T-helper 2 cell treated with Interferon-gamma antibody and Interleukin-4, amounts not matched to agents 100 ng/mL and 5 ng/mL, for 36 hours (primary cell): ENCODE data around the gene TP53BP1. TPM values are rescaled to one million over a fixed set of nuclear protein-coding genes. Genes with fewer than 3 reads are reported as not detected.

Experiments
- intact Hi-C: fragments of 100-400 bp; cut with micrococcal nuclease; formaldehyde crosslinking; loops from one replicate; pipeline ENCODE4 v1.15.1; 2023
- total RNA-seq: library from RNA; stranded (reverse); gene quantifications from 2 replicates; pipeline ENCODE4 v1.2.3, GENCODE V29; 2022

The TP53BP1 gene
- total RNA-seq, 1 donor from 2014 or later: 42.7 TPM

- intact Hi-C loops: no loop called here
Measured at GRCh38 chr15:43521419-43521818, 28.5 kb upstream of the TP53BP1 start.

GRCh38 chr15:43520138-43520537, 27.2 kb upstream of the TP53BP1 start:
- intact Hi-C loops: no loop called here

- intact Hi-C loops: loop anchor here (10.0 kb wide), 1 partner anchor 594 kb away; the partner anchor contains the start of gene TTBK2
Measured at GRCh38 chr15:43519196-43519595, 26.2 kb upstream of the TP53BP1 start.

GRCh38 chr15:43518197-43518761, 25.3 kb upstream of the TP53BP1 start:
- intact Hi-C loops: loop anchor here (10.0 kb wide), 1 partner anchor 593 kb away; the partner anchor contains the start of gene TTBK2

- intact Hi-C loops: loop anchor here (10.0 kb wide), 1 partner anchor 593 kb away; the partner anchor contains the start of gene TTBK2
Measured at GRCh38 chr15:43517354-43518196, 24.6 kb upstream of the TP53BP1 start, which contains the start of gene MAP1A. Gene MAP1A, plus strand, starts transcription at chr15:43517608. Its CDS starts 3,866 bp downstream, at chr15:43521474.

GRCh38 chr15:43516801-43517353, 23.9 kb upstream of the TP53BP1 start:
- intact Hi-C loops: loop anchor here (10.0 kb wide), 1 partner anchor 592 kb away; the partner anchor contains the start of gene TTBK2

- intact Hi-C loops: loop anchor here (10.0 kb wide), 1 partner anchor 591 kb away; the partner anchor contains the start of gene TTBK2
Measured at GRCh38 chr15:43516185-43516584, 23.2 kb upstream of the TP53BP1 start.

- intact Hi-C loops: loop anchor here (10.0 kb wide), 1 partner anchor 591 kb away; the partner anchor contains the start of gene TTBK2
Measured at GRCh38 chr15:43515741-43516140, 22.8 kb upstream of the TP53BP1 start.

- intact Hi-C loops: loop anchor here (5.0 to 10.0 kb wide), 2 partner anchors 278 to 590 kb away; partner anchors contain the start of genes SERF2 and TTBK2
Measured at GRCh38 chr15:43514241-43515057, 21.5 kb upstream of the TP53BP1 start.

- intact Hi-C loops: loop anchor here (5.0 to 10.0 kb wide), 2 partner anchors 279 to 589 kb away; partner anchors contain the start of genes SERF2 and TTBK2
Measured at GRCh38 chr15:43513550-43513949, 20.6 kb upstream of the TP53BP1 start.

GRCh38 chr15:43511012-43511885, 18.3 kb upstream of the TP53BP1 start:
- intact Hi-C loops: loop anchor here (5.0 to 10.0 kb wide), 2 partner anchors 281 to 586 kb away; partner anchors contain the start of genes SERF2 and TTBK2

GRCh38 chr15:43510200-43511011, 17.4 kb upstream of the TP53BP1 start:
- intact Hi-C loops: loop anchor here (1.0 to 10.0 kb wide), 7 partner anchors 17 to 586 kb away; partner anchors contain the start of genes ELL3, LCMT2, SERF2 and TP53BP1

GRCh38 chr15:43509660-43510199, 16.8 kb upstream of the TP53BP1 start:
- intact Hi-C loops: loop anchor here (1.0 to 10.0 kb wide), 7 partner anchors 16 to 585 kb away; partner anchors contain the start of genes ELL3, LCMT2, SERF2 and TP53BP1

- intact Hi-C loops: no loop called here
Measured at GRCh38 chr15:43508991-43509659, 16.2 kb upstream of the TP53BP1 start.

- intact Hi-C loops: no loop called here
Measured at GRCh38 chr15:43508421-43508820, 15.5 kb upstream of the TP53BP1 start.

GRCh38 chr15:43505738-43506137, 12.8 kb upstream of the TP53BP1 start:
- intact Hi-C loops: no loop called here

GRCh38 chr15:43499635-43500034, 6.7 kb upstream of the TP53BP1 start:
- intact Hi-C loops: no loop called here

- intact Hi-C loops: no loop called here
Measured at GRCh38 chr15:43498990-43499389, 6.0 kb upstream of the TP53BP1 start.
